ENCODE data around the gene TNS3. TPM values are rescaled to one million over a fixed set of nuclear protein-coding genes. Genes with fewer than 3 reads are reported as not detected.

TNS3 gene
- total and polyA plus RNA-seq, 10 of the 15 experiments (the other 5 are each of a cell fraction or from before 2014, with no cell fraction given): 0.27 to 2.7 (median 0.79) TPM

- TF ChIP-seq ZNF687 (IDR thresholded peaks at IDR 0.05): no peak
- no peak for TF ChIP-seq TARDBP (IDR thresholded peaks at IDR 0.05; ENCODE audit: borderline replicate concordance)
- no peak for TF ChIP-seq ZNF217 (IDR thresholded peaks at IDR 0.05)
- TF ChIP-seq ZNF592 (IDR thresholded peaks at IDR 0.05): no peak
- no peak for TF ChIP-seq POU2F2 (IDR thresholded peaks at IDR 0.05; ENCODE audit: borderline replicate concordance, low read depth, low read length)
- no peak for TF ChIP-seq NFYB (IDR thresholded peaks at IDR 0.05; ENCODE audit: insufficient read depth, low read depth, low read length)
- TF ChIP-seq FOS (IDR thresholded peaks at IDR 0.05; ENCODE audit: borderline replicate concordance, extremely low read depth, insufficient read length): no peak
Measured at GRCh38 chr7:47283497-47284131, 298.3 kb downstream of the TNS3 start (continued).

Measured in GM12878 (cell line).